Measurements from ENCODE around the gene MRPL55.

The MRPL55 gene

DNA sequence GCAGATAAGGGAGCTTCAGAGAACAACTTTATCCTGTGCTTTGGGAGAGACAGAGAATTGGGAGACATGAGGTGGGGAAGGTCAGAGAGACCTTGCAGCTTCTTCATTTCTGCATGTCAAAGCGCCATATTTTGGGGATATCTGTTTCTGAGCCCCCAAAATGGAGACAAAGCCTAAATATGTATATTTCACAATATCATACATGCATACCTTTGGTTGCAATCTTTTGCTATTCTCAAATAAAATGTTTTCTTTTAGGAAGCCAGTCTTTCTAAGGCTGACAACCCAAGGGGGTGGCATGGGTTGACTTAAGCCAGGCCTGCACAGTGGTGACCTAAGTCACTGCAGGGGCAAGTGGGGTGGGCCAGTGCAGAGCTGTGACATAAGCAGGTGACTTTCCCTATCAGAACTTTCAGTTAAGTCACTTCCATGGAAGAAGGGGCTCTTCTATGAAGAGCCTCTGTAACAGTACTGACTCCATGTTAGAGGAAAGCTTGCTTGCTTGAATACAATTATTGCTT, 13.9 kb upstream of the MRPL55 start:
- in situ Hi-C loops (cut with HindIII; ENCODE audit: low sequenced_read_pairs): loop anchor here (10.0 kb wide), 1 partner anchor 62 kb away; no protein-coding TSS in a partner anchor

GRCh38 chr1:228120857-228121489, 11.9 kb upstream of the MRPL55 start:
- no peak for DNase-seq (ENCODE audit: low read depth)
- TF ChIP-seq, protein P1, sequence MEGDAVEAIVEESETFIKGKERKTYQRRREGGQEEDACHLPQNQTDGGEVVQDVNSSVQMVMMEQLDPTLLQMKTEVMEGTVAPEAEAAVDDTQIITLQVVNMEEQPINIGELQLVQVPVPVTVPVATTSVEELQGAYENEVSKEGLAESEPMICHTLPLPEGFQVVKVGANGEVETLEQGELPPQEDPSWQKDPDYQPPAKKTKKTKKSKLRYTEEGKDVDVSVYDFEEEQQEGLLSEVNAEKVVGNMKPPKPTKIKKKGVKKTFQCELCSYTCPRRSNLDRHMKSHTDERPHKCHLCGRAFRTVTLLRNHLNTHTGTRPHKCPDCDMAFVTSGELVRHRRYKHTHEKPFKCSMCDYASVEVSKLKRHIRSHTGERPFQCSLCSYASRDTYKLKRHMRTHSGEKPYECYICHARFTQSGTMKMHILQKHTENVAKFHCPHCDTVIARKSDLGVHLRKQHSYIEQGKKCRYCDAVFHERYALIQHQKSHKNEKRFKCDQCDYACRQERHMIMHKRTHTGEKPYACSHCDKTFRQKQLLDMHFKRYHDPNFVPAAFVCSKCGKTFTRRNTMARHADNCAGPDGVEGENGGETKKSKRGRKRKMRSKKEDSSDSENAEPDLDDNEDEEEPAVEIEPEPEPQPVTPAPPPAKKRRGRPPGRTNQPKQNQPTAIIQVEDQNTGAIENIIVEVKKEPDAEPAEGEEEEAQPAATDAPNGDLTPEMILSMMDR (IDR thresholded peaks at IDR 0.05; ENCODE audit: low read depth, low read length, missing control alignments): no peak
- H3K4me3 ChIP-seq (ENCODE audit: low read depth, low read length): no peak overlapping the region
- in situ Hi-C loops (cut with HindIII; ENCODE audit: low sequenced_read_pairs): loop anchor here (10.0 kb wide), 1 partner anchor 64 kb away; no protein-coding TSS in a partner anchor

More for the DNA sequence above, 13.9 kb upstream of the MRPL55 start:
- DNase-seq (ENCODE audit: low read depth): no peak
- H3K4me3 ChIP-seq (ENCODE audit: low read depth, low read length): no peak overlapping the region
- TF ChIP-seq, protein P1 (IDR thresholded peaks at IDR 0.05; ENCODE audit: low read depth, low read length, missing control alignments): no peak

DNA sequence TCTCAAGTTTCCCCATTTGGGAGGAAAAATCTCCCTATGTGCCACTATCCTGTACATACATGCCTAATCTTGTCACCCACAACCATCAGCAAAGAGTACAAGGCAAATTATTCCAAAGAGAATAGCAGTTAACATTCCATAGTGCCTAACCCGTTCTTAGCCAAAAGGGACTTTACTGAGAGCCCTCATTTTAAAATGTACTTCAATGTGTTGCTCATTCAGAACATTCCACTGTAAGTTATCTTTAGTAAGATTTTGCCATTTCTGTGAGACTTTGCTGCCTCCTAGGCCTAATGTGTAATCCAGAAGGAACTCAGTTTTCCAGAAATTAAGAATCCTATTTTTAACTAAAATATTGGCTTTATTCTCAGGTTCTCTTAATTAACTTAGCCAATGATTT, 11.3 kb upstream of the MRPL55 start:
- H3K4me3 ChIP-seq (ENCODE audit: low read depth, low read length): no peak overlapping the region
- no peak for DNase-seq (ENCODE audit: low read depth)
- TF ChIP-seq, protein P1 (IDR thresholded peaks at IDR 0.05; ENCODE audit: low read depth, low read length, missing control alignments): no peak
- in situ Hi-C loops (cut with HindIII; ENCODE audit: low sequenced_read_pairs): loop anchor here (10.0 kb wide), 1 partner anchor 64 kb away; no protein-coding TSS in a partner anchor

- no peak overlapping the region for H3K4me3 ChIP-seq (ENCODE audit: low read depth, low read length)
- no peak for DNase-seq (ENCODE audit: low read depth)
- TF ChIP-seq, protein P1 (IDR thresholded peaks at IDR 0.05; ENCODE audit: low read depth, low read length, missing control alignments): no peak
- in situ Hi-C loops (cut with HindIII; ENCODE audit: low sequenced_read_pairs): no loop called here
Measured at GRCh38 chr1:228118040-228118439, 8.9 kb upstream of the MRPL55 start.

- TF ChIP-seq, protein P1 (IDR thresholded peaks at IDR 0.05; ENCODE audit: low read depth, low read length, missing control alignments): no peak
- DNase-seq (ENCODE audit: low read depth): no peak
- in situ Hi-C loops (cut with HindIII; ENCODE audit: low sequenced_read_pairs): no loop called here
- no peak overlapping the region for H3K4me3 ChIP-seq (ENCODE audit: low read depth, low read length)
Measured at GRCh38 chr1:228117335-228117734, 8.2 kb upstream of the MRPL55 start.

- H3K4me3 ChIP-seq (ENCODE audit: low read depth, low read length): no peak overlapping the region
- no peak for DNase-seq (ENCODE audit: low read depth)
- in situ Hi-C loops (cut with HindIII; ENCODE audit: low sequenced_read_pairs): no loop called here
- TF ChIP-seq, protein P1 (IDR thresholded peaks at IDR 0.05; ENCODE audit: low read depth, low read length, missing control alignments): no peak
Measured at GRCh38 chr1:228114827-228115226, 5.7 kb upstream of the MRPL55 start.
